Calu3 (cell line): Measurements from ENCODE around the gene TAAR2. TPM values are rescaled to one million over a fixed set of nuclear protein-coding genes. Genes with fewer than 3 reads are reported as not detected.

Experiments used
- BruUV-seq: library from RNA; stranded (reverse); fragments of 400-500 nt; replicated peaks from 2 replicates; lab custom pipeline; 2021; lab: Mats Ljungman, UMichigan
- CTCF ChIA-PET: fragments of 300-600 bp; sonication (Branson Sonifier 250); formaldehyde crosslinking; loops from one replicate; lab custom pipeline; 2022; ENCODE audit warnings: antibody characterized with exemption; lab: Charles Lee
- DNase-seq: peaks from one replicate; pipeline ENCODE4 v3.0.0; 2022
- H3K27ac Mint-ChIP-seq: one replicate; pipeline ENCODE4 v1.8.0; 2022; ENCODE audit warnings: mixed read lengths; ENCODE audit not compliant: unreplicated experiment
- H3K27me3 Mint-ChIP-seq: one replicate; pipeline ENCODE4 v1.8.0; 2022; ENCODE audit warnings: mixed read lengths; ENCODE audit not compliant: unreplicated experiment
- H3K36me3 Mint-ChIP-seq: one replicate; pipeline ENCODE4 v1.8.0; 2022; ENCODE audit warnings: mild to moderate bottlenecking, moderate library complexity, mixed read lengths; ENCODE audit not compliant: insufficient read depth, unreplicated experiment
- H3K4me1 Mint-ChIP-seq: one replicate; pipeline ENCODE4 v1.8.0; 2022; ENCODE audit warnings: mild to moderate bottlenecking, low read depth, mixed read lengths; ENCODE audit not compliant: unreplicated experiment
- H3K4me3 Mint-ChIP-seq: one replicate; pipeline ENCODE4 v1.8.0; 2022; ENCODE audit warnings: mild to moderate bottlenecking, low read depth, moderate library complexity, mixed read lengths; ENCODE audit not compliant: unreplicated experiment
- H3K9me3 Mint-ChIP-seq: one replicate; pipeline ENCODE4 v1.8.0; 2022; ENCODE audit warnings: low read depth, mixed read lengths; ENCODE audit not compliant: unreplicated experiment
- intact Hi-C: fragments of 100-400 bp; cut with micrococcal nuclease; formaldehyde crosslinking; loops from one replicate; pipeline ENCODE4 v1.10.0; 2022; ENCODE audit not compliant: unreplicated experiment
- total RNA-seq: library from RNA; stranded (reverse); gene quantifications from 2 replicates; pipeline ENCODE4 v1.2.3, GENCODE V29; 2022
- TF ChIP-seq, protein P1 (sequence below): fragments of 200-600 bp; IDR thresholded peaks from one replicate; pipeline ENCODE4 v1.8.0; 2022; ENCODE audit warnings: antibody characterized with exemption; ENCODE audit not compliant: unreplicated experiment

TAAR2 gene
- total RNA-seq, 1 experiment from 2014 or later, result not detected

- no peaks in the 10 kb centered on the region for H3K36me3 Mint-ChIP-seq
- H3K4me3 Mint-ChIP-seq, result no peak within 1 kb of the TSS
- no TSS peak for BruUV-seq
- peaks cover 11% of the 10 kb centered on the region for H3K4me1 Mint-ChIP-seq
- no peak for DNase-seq
- H3K27ac Mint-ChIP-seq, result no peak within 1 kb of the TSS
- H3K27me3 Mint-ChIP-seq, result no peaks in the 10 kb centered on the region
- intact Hi-C loops, result no loop called here
- TF ChIP-seq, protein P1, sequence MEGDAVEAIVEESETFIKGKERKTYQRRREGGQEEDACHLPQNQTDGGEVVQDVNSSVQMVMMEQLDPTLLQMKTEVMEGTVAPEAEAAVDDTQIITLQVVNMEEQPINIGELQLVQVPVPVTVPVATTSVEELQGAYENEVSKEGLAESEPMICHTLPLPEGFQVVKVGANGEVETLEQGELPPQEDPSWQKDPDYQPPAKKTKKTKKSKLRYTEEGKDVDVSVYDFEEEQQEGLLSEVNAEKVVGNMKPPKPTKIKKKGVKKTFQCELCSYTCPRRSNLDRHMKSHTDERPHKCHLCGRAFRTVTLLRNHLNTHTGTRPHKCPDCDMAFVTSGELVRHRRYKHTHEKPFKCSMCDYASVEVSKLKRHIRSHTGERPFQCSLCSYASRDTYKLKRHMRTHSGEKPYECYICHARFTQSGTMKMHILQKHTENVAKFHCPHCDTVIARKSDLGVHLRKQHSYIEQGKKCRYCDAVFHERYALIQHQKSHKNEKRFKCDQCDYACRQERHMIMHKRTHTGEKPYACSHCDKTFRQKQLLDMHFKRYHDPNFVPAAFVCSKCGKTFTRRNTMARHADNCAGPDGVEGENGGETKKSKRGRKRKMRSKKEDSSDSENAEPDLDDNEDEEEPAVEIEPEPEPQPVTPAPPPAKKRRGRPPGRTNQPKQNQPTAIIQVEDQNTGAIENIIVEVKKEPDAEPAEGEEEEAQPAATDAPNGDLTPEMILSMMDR, result no peak
- no peaks in the 10 kb centered on the region for H3K9me3 Mint-ChIP-seq
- CTCF ChIA-PET, result interaction anchor here (0.7 kb wide), 2 partner anchors 484 to 1152 kb away, joined by 4 to 7 read pairs; no protein-coding TSS in a partner anchor
These were observed 34.6 kb downstream of the TAAR2 start, which contains the start of gene TAAR5 for GRCh38 chr6:132589454-132589853. Gene TAAR5 (minus strand): TSS chr6:132589741. CDS start chr6:132589686, 55 bp downstream.

DNA sequence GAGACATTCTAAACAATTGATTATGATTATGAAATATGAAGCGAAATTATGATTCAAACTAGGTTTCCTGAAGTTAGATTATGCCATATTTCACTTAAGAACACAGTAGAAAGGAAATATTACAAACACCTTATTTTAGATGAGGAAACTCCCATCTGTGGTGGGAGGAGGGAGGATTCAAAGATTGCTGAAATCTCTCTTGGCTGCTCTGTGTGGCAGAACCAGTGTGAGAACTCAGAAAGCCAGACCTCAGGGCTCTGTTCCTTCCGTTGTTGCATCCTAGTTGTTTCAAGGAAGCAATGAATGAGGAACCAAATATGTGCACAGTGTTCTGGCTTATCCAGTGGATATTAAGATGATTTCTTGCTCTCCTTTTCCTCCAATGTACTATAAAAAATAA lies 36.7 kb downstream of the TAAR2 start:
- peaks cover 2% of the 10 kb centered on the region for H3K4me1 Mint-ChIP-seq
- TF ChIP-seq, protein P1, result no peak
- no peak overlapping the region for H3K4me3 Mint-ChIP-seq
- no peaks in the 10 kb centered on the region for H3K27me3 Mint-ChIP-seq
- H3K36me3 Mint-ChIP-seq, result no peaks in the 10 kb centered on the region
- H3K9me3 Mint-ChIP-seq, result no peaks in the 10 kb centered on the region
- no TSS peak for BruUV-seq
- H3K27ac Mint-ChIP-seq, result no peak overlapping the region
- no peak for DNase-seq
- CTCF ChIA-PET, result no interaction called here
- intact Hi-C loops, result no loop called here

DNA sequence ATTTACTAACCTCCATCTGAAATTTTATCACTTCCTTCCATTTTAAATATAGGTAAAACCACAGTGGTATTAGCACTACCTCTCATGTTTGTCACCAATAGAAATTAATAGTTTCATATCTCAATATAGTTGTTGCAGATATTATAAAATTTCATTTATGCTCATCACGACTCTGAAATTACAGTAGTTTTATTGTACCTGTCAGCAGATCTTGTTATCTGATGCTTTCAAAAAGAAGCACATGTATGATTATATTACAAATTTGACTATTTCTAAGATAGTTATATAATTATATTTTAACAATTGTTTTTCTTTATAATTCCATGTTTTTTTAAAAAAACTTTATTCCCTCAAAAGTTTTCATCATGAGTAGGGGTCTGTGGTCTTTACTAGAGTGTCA lies 39.4 kb downstream of the TAAR2 start:
- Mint-ChIP-seq H3K4me3 (no peak overlapping the region), H3K27ac (no peak overlapping the region), H3K36me3 (no peaks in the 10 kb centered on the region), H3K27me3 (no peaks in the 10 kb centered on the region), H3K4me1 (no peaks in the 10 kb centered on the region), H3K9me3 (peaks cover 4% of the 10 kb centered on the region)
- intact Hi-C loops, result no loop called here
- no TSS peak for BruUV-seq
- TF ChIP-seq, protein P1, result no peak
- DNase-seq, result no peak
- CTCF ChIA-PET, result interaction anchor here (1.0 kb wide), 1 partner anchor 56 kb away, joined by 3 read pairs; no protein-coding TSS in a partner anchor

DNA sequence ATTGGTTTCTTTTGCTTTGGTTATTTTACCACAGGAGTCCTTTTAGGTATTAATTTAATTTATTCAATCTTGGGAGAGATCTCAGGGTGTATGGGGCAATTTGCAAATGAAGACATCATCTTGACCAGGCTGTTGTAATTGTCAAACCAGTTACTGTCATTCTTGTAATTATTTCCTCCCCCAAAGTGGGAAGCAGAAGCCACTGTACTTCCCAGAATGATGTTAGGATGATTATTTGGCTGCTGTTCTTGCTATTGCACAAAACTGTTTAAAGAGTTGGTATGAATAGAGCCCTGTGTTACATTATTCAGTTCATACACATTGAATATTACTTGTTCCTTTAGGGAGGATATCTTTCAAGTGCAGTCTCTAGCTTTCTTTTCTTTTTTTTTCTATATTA lies 52.3 kb downstream of the TAAR2 start:
- peaks cover 2% of the 10 kb centered on the region for H3K9me3 Mint-ChIP-seq
- no TSS peak for BruUV-seq
- H3K27me3 Mint-ChIP-seq, result no peaks in the 10 kb centered on the region
- no peaks in the 10 kb centered on the region for H3K36me3 Mint-ChIP-seq
- H3K27ac Mint-ChIP-seq, result no peak overlapping the region
- H3K4me1 Mint-ChIP-seq, result no peaks in the 10 kb centered on the region
- TF ChIP-seq, protein P1, result no peak
- no peak overlapping the region for H3K4me3 Mint-ChIP-seq
- no peak for DNase-seq
- CTCF ChIA-PET, result no interaction called here
- intact Hi-C loops, result no loop called here
